NCI-H1417 treated with DMSO at 0.1 percent for 48 hours (cell line): ENCODE results near the gene SCAMP4.

ENCODE experiments used
- DNase-seq: peaks from one replicate; lab custom pipeline; 2025; lab: John Stamatoyannopoulos, UW

SCAMP4 gene

DNA sequence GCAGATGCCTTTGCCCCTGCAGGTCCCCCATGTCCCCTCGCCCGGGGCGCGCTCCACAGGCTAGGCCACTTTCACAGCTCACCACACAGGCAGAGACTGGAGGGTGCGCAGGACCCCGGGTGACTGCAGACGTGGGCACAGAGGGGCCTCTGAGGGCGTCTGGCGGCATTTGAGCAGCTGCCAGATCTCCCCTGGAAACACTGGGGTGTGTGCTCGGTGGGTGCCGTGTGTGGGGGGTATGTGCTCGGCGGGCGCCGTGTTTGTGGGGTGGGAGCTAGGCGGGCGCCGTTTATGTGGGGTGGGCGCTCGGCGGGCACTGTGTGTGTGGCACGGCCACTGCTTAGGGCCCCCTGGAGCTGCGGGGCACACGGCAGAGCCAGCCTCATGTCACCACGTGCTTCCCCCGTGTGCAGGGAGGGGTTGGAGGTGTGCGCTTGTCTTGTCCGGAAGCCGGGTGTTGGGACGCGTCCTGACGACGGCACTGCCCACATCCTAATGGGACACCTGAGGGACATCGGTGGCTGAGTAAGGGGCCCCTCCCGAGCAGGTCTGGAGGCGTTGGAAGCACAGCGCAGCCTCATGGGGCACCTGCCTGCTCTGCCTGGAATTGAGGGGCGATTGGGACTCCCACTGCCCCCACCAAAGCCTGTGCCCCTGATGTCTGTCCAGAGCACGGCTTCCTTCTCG, 52.5 kb downstream of the SCAMP4 start:
- DNase-seq = no peak

DNA sequence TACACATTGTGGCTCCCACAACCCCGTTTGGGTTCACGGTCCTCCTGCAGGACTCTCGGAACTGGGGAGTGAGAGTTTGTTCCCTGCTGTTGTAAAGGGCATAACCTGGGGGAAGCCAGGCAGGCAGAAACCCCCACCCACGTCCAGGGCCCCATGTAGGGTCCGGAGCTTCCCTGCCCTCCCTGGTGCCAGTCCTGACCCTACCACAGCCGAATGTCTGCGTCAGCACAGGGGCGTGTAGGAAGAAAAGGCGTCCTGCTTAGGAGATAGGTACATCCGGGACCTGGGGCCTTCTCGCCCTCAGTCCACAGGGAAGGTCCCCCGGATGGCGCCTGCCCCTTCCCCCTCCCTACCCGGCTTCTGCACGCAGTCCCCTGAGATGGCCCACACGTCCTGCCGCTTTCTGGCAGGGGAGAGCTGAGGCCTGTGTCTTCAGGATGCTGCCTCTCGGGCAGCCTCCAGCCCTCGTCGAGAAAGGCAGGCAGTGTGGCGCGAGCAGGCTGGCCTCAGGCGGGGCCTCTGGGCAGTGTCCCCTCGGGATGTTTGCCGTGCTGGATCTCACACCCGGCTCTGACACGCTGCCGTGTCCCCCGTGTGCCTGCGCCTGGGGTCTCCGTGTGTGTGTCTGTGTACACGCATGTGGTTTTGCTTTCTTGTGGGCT, 54.9 kb downstream of the SCAMP4 start:
- DNase-seq = no peak

DNA sequence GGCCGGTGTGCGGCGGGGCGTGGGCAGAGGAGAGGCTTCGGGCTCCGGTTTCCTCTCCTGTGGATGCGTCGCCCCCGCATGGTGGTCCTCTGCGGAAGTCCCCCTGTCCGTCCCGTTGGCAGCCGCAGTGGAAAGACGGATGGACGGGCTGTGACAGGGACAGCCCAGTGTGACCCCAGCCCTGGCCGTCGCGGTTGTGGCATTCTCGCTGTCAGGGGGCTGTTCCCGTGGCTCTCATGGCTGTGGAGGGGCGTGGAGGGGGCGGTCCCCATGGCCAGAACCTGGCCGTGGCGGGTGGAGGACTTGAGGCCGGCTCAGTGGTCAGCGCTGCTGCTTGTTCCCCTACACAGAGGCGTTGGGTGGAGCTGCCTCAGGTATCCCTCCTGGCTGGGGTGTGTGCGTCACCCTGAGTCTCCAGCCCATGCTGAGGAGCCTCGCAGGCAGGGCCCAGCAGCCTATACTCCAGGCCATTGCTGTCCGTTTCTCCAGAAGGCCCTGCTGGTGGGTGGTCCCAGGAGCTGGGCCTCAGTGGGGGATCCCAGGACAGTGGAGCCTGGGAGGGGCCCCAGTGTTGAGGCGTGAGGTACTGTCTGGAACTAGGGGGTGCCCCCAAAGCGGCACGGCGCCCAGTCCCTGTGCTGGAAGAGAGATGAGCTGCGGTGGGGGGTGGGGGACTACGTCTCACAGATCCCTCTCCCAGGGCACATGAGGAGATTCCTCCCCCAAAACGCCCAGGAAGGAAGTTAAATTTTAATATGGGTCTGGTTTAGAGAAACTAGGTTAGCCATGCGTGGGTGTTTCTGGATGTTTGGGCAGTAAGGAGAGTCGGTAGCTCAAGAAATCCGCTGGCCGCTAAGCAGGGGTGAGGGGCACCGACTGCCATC, 56.0 kb downstream of the SCAMP4 start:
- DNase-seq = no peak

DNA sequence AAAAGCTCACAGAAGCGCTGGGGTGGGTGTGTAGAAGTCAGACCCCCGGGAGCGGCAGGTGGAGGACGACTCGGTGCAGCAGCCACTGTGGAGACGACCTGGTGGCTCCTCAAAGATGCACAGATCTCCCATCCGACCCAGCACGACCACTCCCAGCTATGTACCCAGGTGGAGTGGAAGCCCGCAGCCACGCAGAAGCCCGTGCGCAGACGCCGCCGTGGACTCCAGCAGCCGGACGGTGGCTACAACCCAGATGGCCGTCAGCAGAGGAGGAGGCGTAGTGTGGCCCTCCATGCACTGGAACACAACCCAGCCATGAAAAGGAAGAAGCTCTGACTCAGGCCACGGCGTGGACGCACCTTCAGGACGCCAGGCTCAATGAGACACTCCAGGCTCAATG, 57.5 kb downstream of the SCAMP4 start:
- no peak for DNase-seq

DNA sequence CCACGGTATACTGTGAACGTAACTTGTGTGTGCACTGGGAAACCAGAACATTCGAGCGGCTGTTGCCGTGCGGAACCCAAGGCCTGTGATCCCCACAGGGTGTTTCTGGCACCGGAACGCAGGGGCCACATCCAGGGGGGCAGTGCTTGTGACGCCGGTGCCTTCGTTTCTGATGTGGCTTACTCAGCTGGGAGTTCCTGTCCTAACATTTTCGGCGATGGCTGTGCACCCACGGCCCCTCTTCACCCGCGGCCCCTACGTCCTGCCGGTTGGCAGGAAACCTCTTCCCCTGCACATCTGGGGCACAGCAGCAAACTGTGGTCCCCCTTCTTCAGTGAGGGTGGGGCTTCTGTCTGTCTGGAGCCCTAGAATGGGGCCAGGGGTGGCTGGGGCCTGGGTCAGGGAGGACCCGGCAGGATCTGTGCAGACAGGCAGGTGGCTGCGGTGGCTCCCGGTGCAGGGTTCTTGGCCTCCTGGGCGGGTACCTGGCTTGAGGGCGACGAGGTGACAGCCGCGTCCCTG, 61.9 kb downstream of the SCAMP4 start:
- DNase-seq = no peak

DNA sequence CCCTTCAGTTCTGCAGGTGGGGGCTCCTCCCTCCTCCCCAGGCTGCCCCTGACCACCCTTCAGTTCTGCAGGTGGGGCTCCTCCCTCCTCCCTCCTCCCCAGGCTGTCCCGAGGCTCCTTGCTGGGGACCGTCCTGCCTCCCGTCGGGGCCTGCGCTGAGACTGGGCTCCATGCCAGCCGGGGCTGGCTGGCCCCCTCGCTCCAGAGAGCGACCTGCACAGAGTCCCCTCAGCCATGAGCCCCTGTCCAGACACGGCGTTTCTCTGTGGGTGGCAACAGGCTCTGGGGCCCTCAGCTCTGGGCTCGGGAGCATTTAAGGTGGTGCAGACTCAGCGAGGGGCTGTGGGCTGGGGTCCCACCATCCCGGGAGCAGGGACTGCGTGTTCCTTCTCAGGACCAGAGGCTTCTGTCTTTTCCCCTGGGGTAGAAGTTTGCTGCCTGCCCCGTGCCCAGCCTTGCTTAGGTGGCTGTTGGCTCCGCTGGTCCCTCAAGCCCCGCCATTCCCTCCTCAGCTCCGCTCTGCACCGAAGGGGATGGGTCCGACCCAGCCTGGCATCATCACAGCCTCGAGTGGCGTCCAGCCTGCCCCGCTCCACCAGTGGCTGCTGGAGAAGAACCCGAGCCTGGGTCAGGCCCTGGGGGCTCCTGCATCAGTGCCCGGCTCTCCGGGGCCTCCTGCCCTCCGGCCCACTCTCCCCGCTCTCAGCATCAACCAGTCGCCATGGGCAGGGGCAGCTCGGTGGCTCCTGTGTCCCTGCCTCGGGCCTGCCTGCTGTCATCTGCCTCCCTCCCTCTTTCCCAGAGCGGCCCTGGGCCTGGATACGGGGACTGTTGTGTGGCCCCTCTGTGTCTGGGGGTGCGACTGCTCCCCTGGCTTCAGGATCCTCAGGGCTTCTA, 63.3 kb downstream of the SCAMP4 start:
- no peak for DNase-seq

DNA sequence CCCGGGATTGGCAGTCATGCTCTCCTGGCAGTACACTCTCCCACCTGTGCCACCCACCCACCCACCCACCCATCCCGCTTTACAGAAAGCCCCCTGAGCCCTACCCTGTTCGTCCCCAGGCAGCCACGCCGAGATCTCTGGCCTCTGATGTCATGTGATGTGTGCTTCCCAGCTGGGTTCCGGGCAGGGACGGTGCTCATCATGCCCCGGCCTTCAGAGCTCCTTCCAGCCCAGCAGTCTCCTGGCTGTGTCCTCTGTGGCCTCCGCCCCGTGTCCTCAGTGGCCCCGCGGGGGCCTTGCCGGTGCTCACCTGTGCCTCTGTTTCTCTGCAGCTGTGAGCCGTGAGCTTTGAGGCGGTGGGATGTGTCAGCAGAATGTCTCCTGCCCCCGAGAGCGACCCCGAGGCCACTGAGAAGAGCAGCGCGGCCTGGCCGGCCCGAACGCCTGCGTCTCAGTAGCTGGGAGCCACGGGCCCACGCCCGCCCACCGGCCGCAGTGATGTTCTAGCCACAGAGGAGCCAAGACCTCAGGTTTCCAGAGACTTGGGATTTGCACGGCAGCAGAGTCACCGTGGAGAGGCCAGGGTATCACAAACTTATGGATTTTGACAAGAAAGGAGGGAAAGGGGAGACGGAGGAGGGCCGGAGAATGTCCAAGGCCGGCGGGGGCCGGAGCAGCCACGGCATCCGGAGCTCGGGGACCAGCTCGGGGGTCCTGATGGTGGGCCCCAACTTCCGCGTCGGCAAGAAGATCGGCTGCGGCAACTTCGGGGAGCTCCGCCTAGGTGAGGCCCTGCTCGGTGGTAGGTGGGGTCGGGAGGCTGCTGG, 64.2 kb downstream of the SCAMP4 start:
- DNase-seq = no peak

DNA sequence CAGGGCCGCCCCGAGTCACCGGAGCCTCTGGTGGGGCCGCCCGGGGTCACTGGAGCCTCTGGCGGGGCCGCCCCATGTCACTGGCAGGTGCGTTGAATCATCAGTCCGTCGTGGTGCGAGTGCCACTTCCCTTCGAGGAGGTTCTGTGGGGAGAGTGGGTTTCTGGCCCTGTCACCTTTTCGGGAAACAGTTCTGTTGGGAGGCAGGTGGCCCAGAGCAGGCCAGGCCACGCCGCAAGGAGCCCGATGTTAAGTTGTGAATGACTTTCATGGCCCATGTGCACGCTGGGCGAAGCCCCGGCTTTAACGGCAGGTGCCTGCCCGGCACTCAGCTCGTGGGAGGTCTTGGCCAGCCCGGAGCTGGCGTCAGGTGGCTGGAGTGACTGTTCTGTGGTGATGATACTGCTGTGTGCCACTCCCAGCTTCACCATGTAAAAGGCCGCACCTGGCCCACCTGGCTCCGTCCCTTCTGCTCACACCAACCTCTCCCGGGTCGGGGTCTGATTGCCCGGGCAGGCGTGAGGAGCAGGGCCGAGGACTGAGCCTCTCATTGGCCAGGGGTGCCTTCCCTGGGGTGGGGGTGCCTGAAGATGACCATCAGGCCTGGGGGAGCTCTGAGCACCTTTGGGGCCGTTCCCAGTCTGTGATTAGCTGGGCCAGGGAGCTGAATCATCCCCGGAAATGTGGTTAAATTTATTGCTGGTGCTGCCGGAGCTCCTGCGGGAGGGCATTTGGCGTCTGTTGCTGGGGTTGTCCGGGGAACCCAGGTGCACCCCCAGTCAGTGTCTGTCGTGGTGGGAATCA, 65.0 kb downstream of the SCAMP4 start:
- no peak for DNase-seq

DNA sequence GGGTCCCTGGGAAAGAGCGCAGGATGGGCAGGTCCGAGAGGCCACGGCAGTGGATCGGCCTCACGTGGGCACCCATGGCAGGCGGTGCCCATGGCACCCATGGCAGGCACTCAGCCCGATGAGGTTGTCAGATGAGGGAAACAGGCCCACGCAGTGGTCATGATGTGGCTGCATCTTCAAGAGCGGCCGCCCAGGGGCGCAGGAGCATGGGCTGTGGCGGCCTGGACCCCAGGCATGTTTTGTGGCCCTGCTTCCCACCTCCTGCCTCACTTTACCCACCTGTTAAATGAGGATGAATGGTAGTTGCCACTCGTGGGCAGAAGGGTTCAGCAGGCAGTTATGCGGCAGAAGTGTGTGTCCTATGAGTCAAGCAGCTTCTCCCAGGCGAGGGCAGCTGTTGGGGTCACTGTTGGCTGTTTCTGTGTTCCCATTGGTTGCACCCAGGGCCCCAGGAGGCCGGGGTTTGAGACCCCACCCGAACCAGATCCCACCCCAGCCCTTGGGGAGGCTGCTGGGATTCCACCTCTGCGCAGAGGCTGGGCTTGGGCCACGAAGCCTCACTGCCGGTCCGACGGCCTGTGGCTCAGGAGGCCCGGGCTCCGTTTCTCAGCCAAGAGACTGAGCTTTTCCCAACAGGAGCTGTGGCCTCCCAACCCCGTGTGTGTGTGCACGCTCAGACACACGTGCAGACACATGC, 65.8 kb downstream of the SCAMP4 start:
- DNase-seq = no peak

DNA sequence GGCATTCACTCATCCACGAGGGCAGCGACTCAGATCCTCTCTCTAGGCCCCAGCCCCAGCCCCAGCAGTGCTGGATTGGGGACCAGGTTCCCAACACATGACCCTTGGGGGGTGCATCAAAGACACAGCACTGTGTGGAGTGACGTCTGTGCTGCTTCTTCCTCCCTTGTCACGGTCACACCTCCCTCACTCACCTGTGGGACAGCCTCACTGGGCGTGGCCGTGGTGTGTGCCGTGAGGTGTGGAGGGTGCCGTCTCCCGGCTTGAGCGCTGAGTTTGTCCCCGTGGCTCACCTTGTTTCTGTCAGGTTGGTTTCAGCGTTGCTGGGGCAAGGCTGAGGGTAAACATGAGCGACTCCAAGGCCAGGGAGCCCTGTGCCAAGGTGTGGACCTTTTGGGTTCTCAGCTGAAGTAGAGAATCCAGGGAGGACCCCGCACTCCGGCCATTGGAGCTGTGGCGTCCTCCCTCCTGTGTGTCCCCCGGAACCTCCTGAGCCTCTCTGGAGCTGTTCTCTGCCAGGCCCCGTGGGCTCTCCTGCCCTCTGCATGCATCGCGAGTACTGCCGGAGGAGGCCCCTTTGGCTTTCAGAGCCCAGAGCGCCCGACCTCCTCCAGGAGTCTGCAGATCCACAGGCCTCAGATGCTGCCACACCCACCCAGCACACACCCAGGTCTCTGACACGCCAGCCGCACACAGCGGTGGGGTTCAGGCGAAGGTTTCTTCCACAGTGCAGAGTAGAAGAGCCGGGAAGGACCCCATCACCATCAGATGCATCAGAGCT, 69.4 kb downstream of the SCAMP4 start:
- DNase-seq = no peak

DNA sequence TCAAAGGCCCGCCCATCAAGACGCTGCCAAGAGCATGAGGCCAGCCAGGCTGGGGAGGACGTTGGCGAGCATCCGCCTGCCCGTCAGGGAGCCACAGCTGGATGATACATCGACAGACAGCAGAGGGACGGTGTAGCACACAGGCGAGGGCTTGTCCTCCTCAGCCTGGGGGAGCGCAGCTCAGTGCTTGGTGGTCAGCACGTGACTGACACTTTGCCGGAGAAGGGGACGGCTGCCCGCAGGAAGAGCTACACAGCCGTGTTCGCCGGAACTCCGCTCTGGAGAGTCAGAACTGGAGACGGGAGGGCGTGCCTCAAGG, 69.9 kb downstream of the SCAMP4 start:
- no peak for DNase-seq
